ENCODE data around the gene ARPC2.

GRCh38 chr2:218233543-218233942, 16.6 kb downstream of the ARPC2 start:
- TF ChIP-seq CTCF (conservative IDR thresholded peaks at IDR 0.05; ENCODE audit: low read depth, low read length), result no peak
- TF ChIP-seq EZH2phosphoT487 (IDR thresholded peaks at IDR 0.05; ENCODE audit: borderline replicate concordance, low read length), result no peak
- TF ChIP-seq EZH2 (IDR thresholded peaks at IDR 0.05; ENCODE audit: low read length, unreplicated experiment), result no peak
